Esophagus muscularis mucosa (tissue), 4 donors: ENCODE data around the gene TM7SF2. TPM values are rescaled to one million over a fixed set of nuclear protein-coding genes. Genes with fewer than 3 reads are reported as not detected.

Experiments
- DNase-seq: peaks from one replicate; pipeline ENCODE4 v3.0.0-alpha.2; 2017; ENCODE audit errors: extremely low spot score
- H3K27ac ChIP-seq, 4 donors: fragments of 200-600 bp; sonication (generic); replicated peaks in 1 of 4; 1 replicate in 3 of 4; 2 replicates in 1 of 4; pipeline ENCODE4 v1.5.1; 2016 to 2019; ENCODE audit warnings: mild to moderate bottlenecking in 1 of 4
- H3K27me3 ChIP-seq, 4 donors: fragments of 200-600 bp; sonication (generic); one replicate each; pipeline versions ENCODE4 v1.5.1 to v1.6.0; 2016 to 2019
- H3K36me3 ChIP-seq, 4 donors: fragments of 200-600 bp; sonication (generic); one replicate each; pipeline ENCODE4 v1.5.1; 2016 to 2019
- H3K4me1 ChIP-seq, 4 donors: fragments of 200-600 bp; sonication (generic); one replicate each; pipeline ENCODE4 v1.5.1; 2016 to 2019
- H3K4me3 ChIP-seq, 4 donors: fragments of 200-600 bp; sonication (generic); 1 replicate in 2 of 4; 2 replicates in 2 of 4; pipeline ENCODE4 v1.5.1; 2016 to 2019; ENCODE audit warnings: mild to moderate bottlenecking in 4 of 4, moderate library complexity in 1 of 4
- H3K9me3 ChIP-seq, 4 donors: fragments of 200-600 bp; sonication (generic); 1 replicate in 3 of 4; 2 replicates in 1 of 4; pipeline ENCODE4 v1.5.1; 2016 to 2019
- EP300 ChIP-seq: sonication (generic); formaldehyde crosslinking; IDR thresholded peaks from one replicate; pipeline ENCODE4 v1.6.1; 2017; ENCODE audit warnings: antibody characterized with exemption
- POLR2A ChIP-seq: fragments of 450-650 bp; IDR thresholded peaks from one replicate; pipeline ENCODE4 v1.6.1; 2017; ENCODE audit warnings: antibody characterized with exemption, moderate library complexity, mild to moderate bottlenecking, low read depth
- POLR2AphosphoS5 ChIP-seq, 2 donors: sonication (generic); formaldehyde crosslinking; IDR thresholded peaks; one replicate each; pipeline ENCODE4 v1.6.1; 2017; ENCODE audit warnings: antibody characterized with exemption in 2 of 2
- WGBS: methylation state at CpG from one replicate; pipeline ENCODE4 v1.1.5; 2018; 5-methylcytosine and 5-hydroxymethylcytosine counted together
- intact Hi-C: fragments of 100-400 bp; cut with DNase I; formaldehyde crosslinking; loops from one replicate; pipeline ENCODE4 v1.15.1; 2023
- total RNA-seq, 4 donors: library from RNA; depleted of rRNA; stranded (reverse); fragments of >200 nt; gene quantifications; one replicate each; pipeline versions ENCODE4 v1.1.0 to v1.2.1, GENCODE V29; 2016
- TF ChIP-seq, protein P1 (sequence below), 3 experiments: fragments of 200-600 bp in 2 of 3; fragments of 450-650 bp in 1 of 3; sonication (generic) in 2 of 3; IDR thresholded peaks; one replicate each; pipeline ENCODE4 v1.5.1; 2017 to 2019; ENCODE audit warnings: antibody characterized with exemption in 3 of 3, mild to moderate bottlenecking in 2 of 3, moderate library complexity in 1 of 3

TM7SF2 gene
- total RNA-seq, 4 donors from 2014 or later, result 8.8 to 17.2 (median 12.1) TPM

DNA sequence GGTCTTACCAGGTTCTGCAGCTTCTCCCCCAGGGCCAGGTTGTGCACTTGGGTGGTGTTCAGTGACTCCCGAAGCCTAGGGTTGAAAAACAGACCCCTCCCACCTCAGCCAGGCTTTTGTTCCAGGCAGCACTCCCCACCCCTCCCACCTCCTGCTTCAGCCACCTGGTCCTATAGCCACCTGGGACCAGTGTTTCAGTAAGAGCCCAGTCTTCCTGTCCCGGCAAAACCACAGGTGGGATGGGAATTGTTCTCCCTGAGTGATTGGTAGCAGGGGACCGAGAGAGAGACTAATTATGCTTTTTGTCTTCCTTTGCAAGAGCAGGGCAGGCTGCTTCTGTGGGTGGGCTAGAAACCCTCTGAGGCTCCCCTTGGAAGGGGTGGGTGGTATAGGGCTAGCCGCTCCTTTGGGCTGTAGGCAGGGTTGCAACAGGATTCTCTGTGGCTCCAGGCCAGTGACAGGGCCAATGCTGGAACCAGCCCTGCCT lies 44.8 kb upstream of the TM7SF2 start:
- Histone ChIP-seq H3K27me3 (no peaks in the 10 kb centered on the region), H3K36me3 (no peaks in the 10 kb centered on the region), H3K4me1 (no peaks in the 10 kb centered on the region), H3K4me3 (no peak overlapping the region), H3K9me3 (no peaks in the 10 kb centered on the region), H3K27ac (no peak overlapping the region)
- no peak for DNase-seq
- intact Hi-C loops, result loop anchor here (10.0 kb wide), 1 partner anchor 688 kb away; no protein-coding TSS in a partner anchor
- TF ChIP-seq POLR2AphosphoS5 (IDR thresholded peaks at IDR 0.05), result no peak
- no peak for TF ChIP-seq EP300
- no peak for TF ChIP-seq POLR2A
- TF ChIP-seq, protein P1, sequence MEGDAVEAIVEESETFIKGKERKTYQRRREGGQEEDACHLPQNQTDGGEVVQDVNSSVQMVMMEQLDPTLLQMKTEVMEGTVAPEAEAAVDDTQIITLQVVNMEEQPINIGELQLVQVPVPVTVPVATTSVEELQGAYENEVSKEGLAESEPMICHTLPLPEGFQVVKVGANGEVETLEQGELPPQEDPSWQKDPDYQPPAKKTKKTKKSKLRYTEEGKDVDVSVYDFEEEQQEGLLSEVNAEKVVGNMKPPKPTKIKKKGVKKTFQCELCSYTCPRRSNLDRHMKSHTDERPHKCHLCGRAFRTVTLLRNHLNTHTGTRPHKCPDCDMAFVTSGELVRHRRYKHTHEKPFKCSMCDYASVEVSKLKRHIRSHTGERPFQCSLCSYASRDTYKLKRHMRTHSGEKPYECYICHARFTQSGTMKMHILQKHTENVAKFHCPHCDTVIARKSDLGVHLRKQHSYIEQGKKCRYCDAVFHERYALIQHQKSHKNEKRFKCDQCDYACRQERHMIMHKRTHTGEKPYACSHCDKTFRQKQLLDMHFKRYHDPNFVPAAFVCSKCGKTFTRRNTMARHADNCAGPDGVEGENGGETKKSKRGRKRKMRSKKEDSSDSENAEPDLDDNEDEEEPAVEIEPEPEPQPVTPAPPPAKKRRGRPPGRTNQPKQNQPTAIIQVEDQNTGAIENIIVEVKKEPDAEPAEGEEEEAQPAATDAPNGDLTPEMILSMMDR (IDR thresholded peaks at IDR 0.05), result no peak
- WGBS, result 80% methylated on average over 3 of the region's 4 CpGs

DNA sequence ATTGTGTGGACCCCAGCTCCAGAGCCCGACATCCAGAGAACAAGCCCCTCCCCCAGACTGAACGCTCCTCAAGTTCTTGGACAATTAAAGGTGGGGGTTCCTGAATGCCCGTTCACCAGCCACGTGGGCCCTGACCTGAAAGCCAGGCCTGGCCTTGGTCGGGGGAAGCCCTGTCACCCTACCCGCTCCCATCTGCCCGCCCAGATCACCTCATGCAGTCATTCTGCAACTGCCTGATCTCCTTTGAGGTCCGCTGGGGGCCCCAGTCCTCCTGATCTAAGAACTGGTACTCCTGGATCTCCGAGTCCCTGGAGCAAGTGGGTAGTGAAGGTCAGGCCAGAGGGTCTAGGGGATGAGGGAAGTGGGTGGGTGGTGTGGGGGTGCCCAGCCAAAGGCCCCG lies 44.2 kb upstream of the TM7SF2 start:
- H3K36me3 ChIP-seq, result no peaks in the 10 kb centered on the region
- no peaks in the 10 kb centered on the region for H3K4me1 ChIP-seq
- H3K9me3 ChIP-seq, result no peaks in the 10 kb centered on the region
- TF ChIP-seq POLR2A, result no peak
- TF ChIP-seq EP300, result no peak
- no peak for TF ChIP-seq POLR2AphosphoS5 (IDR thresholded peaks at IDR 0.05)
- TF ChIP-seq, protein P1 (IDR thresholded peaks at IDR 0.05), result no peak
- H3K4me3 ChIP-seq, result no peak overlapping the region
- intact Hi-C loops, result loop anchor here (10.0 kb wide), 1 partner anchor 687 kb away; no protein-coding TSS in a partner anchor
- WGBS, result 73% methylated on average over 2 of the region's 10 CpGs
- no peaks in the 10 kb centered on the region for H3K27me3 ChIP-seq
- DNase-seq, result no peak
- no peak overlapping the region for H3K27ac ChIP-seq

DNA sequence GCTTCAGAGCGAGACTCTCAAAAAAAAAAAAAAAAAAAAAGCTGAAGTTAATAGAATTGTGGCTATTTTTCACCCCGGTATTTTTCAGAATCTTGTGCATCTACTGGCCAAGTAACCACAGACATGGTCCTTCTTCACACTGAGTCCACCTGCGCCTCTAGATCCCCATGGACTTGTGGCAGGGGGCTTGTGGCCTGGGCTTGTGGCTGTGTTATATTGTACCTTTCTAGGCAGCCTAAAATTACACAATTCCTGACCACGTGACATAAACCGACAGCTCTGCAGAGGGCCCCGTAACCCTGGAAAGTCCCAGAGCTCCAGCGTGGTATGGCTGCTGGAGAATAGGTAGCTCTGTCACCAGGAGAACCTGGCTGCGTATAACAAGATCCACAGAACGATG lies 42.5 kb upstream of the TM7SF2 start:
- DNase-seq, result no peak
- intact Hi-C loops, result loop anchor here (10.0 kb wide), 1 partner anchor 686 kb away; no protein-coding TSS in a partner anchor
- Histone ChIP-seq H3K4me1 (no peaks in the 10 kb centered on the region), H3K9me3 (no peaks in the 10 kb centered on the region), H3K36me3 (no peaks in the 10 kb centered on the region), H3K4me3 (no peak overlapping the region), H3K27ac (no peak overlapping the region), H3K27me3 (no peaks in the 10 kb centered on the region)
- TF ChIP-seq POLR2A, result no peak
- no peak for TF ChIP-seq EP300
- TF ChIP-seq, protein P1 (IDR thresholded peaks at IDR 0.05), result no peak
- TF ChIP-seq POLR2AphosphoS5 (IDR thresholded peaks at IDR 0.05), result no peak
- WGBS, result 76% methylated on average over 6 of the region's 9 CpGs

DNA sequence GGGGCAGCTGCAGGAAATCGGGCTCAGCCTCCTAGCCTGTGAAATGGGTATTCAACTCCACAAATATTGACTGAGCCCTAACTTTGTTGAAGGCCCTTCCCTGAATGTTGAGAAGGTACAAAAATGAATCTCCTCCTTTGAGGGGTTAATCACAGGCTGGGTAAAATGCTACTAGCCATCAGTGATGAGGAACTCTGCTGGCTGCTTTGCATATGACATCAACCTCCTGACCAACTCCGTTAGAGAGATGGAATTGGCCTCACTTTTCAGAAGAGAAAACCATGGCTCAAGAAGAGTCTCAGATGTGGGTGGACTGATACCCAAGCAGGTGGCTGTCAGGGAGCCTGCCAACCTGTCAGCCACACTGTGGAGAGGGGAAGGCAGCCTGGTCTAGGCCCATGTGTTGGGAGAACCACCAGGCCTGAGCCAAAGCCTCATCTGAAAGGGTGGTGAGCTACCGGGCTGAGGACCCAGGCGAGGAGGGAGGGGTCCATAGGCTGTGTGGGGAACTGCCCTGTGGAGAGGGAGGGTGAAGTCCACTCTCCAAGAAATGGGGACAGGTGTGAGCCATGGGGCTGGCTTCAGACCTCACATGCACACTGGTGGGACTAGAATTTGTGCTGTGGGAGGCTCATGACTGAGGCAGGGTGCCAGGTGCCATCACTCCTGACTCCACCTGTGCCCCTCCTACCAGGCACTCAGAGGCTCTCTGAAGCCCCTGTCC lies 39.6 kb upstream of the TM7SF2 start:
- H3K27me3 ChIP-seq, result no peaks in the 10 kb centered on the region
- no peak overlapping the region for H3K4me3 ChIP-seq
- 71% methylated on average over 4 of the region's 4 CpGs for WGBS
- no peak overlapping the region for H3K27ac ChIP-seq
- no peak for TF ChIP-seq POLR2A
- TF ChIP-seq, protein P1 (IDR thresholded peaks at IDR 0.05), result no peak
- no peaks in the 10 kb centered on the region for H3K36me3 ChIP-seq
- intact Hi-C loops, result no loop called here
- H3K9me3 ChIP-seq, result no peaks in the 10 kb centered on the region
- DNase-seq, result no peak
- H3K4me1 ChIP-seq, result no peaks in the 10 kb centered on the region

DNA sequence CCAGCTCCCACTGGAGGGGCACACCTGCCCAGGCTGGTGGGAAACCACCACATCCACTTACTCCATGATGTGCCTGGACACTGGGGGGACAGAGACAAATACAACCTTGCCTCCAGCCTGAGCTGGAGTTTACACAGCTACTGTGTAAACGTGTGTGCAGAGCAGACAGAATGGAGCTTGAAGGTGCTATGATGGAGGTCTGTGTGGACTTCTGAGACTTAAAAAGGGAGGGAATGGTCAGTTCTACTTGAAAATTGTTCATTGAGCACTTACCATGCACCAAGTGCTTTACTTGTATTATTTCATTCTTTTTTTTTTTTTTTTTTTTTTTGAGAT lies 39.1 kb upstream of the TM7SF2 start:
- TF ChIP-seq POLR2A (no peak), POLR2AphosphoS5 (IDR thresholded peaks at IDR 0.05) (no peak), EP300 (no peak)
- TF ChIP-seq, protein P1 (IDR thresholded peaks at IDR 0.05), result no peak
- WGBS, result 50% methylated on average over 1 of the region's 1 CpG

More for the DNA sequence above, 39.1 kb upstream of the TM7SF2 start:
- H3K36me3 ChIP-seq, result no peaks in the 10 kb centered on the region
- no peak overlapping the region for H3K4me3 ChIP-seq
- no peaks in the 10 kb centered on the region for H3K27me3 ChIP-seq
- no peak for DNase-seq
- H3K4me1 ChIP-seq, result no peaks in the 10 kb centered on the region
- H3K9me3 ChIP-seq, result no peaks in the 10 kb centered on the region
- intact Hi-C loops, result no loop called here
- H3K27ac ChIP-seq, result no peak overlapping the region
